MG63 (cell line): ENCODE results near the gene KCNN4. TPM values are rescaled to one million over a fixed set of nuclear protein-coding genes. Genes with fewer than 3 reads are reported as not detected.
"Not testable (repeated sequence)": the region's sequence is repeated elsewhere in the genome, so short reads cannot be mapped to it uniquely, and the experiment has no call there.

Experiments used
- DNase-seq: peaks from one replicate; pipeline ENCODE4 v3.0.0-alpha.2; 2020
- H3K27me3 ChIP-seq: fragments of 250-450 bp; sonication (Bioruptor Pico); 2 replicates; pipeline ENCODE4 v1.5.1; 2020; ENCODE audit warnings: mild to moderate bottlenecking, moderate library complexity
- H3K36me3 ChIP-seq: fragments of 250-450 bp; sonication (Bioruptor Pico); 2 replicates; pipeline ENCODE4 v1.5.1; 2020; ENCODE audit warnings: mild to moderate bottlenecking, moderate library complexity
- H3K4me3 ChIP-seq: fragments of 250-450 bp; sonication (Bioruptor Pico); 2 replicates; pipeline ENCODE4 v1.5.1; 2020; ENCODE audit warnings: mild to moderate bottlenecking, moderate library complexity
- H3K9me3 ChIP-seq: fragments of 250-450 bp; sonication (Bioruptor Pico); 2 replicates; pipeline ENCODE4 v1.5.1; 2020; ENCODE audit warnings: mild to moderate bottlenecking, moderate library complexity
- total RNA-seq: library from RNA; depleted of rRNA; stranded (reverse); fragments of >200 nt; shearing (Covaris generic); gene quantifications from 2 replicates; pipeline ENCODE4 v1.2.3, GENCODE V29; 2014; ENCODE audit warnings: low replicate concordance; rRNA removed

KCNN4 gene
- total RNA-seq, result 5.0 and 6.1 TPM in 2 replicates

GRCh38 chr19:43780706-43781525, at the start of gene KCNN4:
TSS of gene KCNN4 (minus strand) at chr19:43780973. CDS start at chr19:43780861, 112 bp downstream.
- peak within 1 kb of the TSS; percentile 40 for H3K4me3 ChIP-seq
- H3K27me3 ChIP-seq, result no peaks in the 10 kb centered on the region
- no peaks in the 10 kb centered on the region for H3K9me3 ChIP-seq
- no peaks in the 10 kb centered on the region for H3K36me3 ChIP-seq
- peak; percentile 62 for DNase-seq

GRCh38 chr19:43826787-43827754, 46.3 kb upstream of the KCNN4 start, which contains the start of gene ZNF283:
TSS of gene ZNF283 (plus strand) at chr19:43827321. CDS start at chr19:43833505, 6,184 bp downstream.
- peaks cover 35% of the 10 kb centered on the region for H3K36me3 ChIP-seq
- peaks cover 16% of the 10 kb centered on the region for H3K9me3 ChIP-seq
- H3K27me3 ChIP-seq, result no peaks in the 10 kb centered on the region
- DNase-seq, result peak; percentile 88
- H3K4me3 ChIP-seq, result peak within 1 kb of the TSS; percentile 59

- Histone ChIP-seq H3K36me3 (peaks cover 19% of the 10 kb centered on the region), H3K9me3 (peaks cover 19% of the 10 kb centered on the region)
- H3K4me3 ChIP-seq, H3K27me3 ChIP-seq, DNase-seq: not testable (repeated sequence)
Observed at GRCh38 chr19:43824572-43824971, 43.8 kb upstream of the KCNN4 start.

GRCh38 chr19:43823856-43824255, 43.1 kb upstream of the KCNN4 start:
- peaks cover 12% of the 10 kb centered on the region for H3K36me3 ChIP-seq
- DNase-seq, H3K4me3 ChIP-seq, H3K27me3 ChIP-seq: not testable (repeated sequence)
- peaks cover 19% of the 10 kb centered on the region for H3K9me3 ChIP-seq

- Histone ChIP-seq H3K4me3 (no peak overlapping the region), H3K27me3 (no peaks in the 10 kb centered on the region), H3K9me3 (peaks cover 7% of the 10 kb centered on the region), H3K36me3 (no peaks in the 10 kb centered on the region)
- DNase-seq, result no peak
Observed at GRCh38 chr19:43820884-43821215, 40.1 kb upstream of the KCNN4 start.

GRCh38 chr19:43820098-43820883, 39.5 kb upstream of the KCNN4 start:
- no peaks in the 10 kb centered on the region for H3K27me3 ChIP-seq
- H3K4me3 ChIP-seq, result no peak overlapping the region
- H3K9me3 ChIP-seq, result peaks cover 7% of the 10 kb centered on the region
- H3K36me3 ChIP-seq, result no peaks in the 10 kb centered on the region
- no peak for DNase-seq

- H3K27me3 ChIP-seq, result no peaks in the 10 kb centered on the region; the same call in 1 of the 2 replicates
- H3K36me3 ChIP-seq, result no peaks in the 10 kb centered on the region
- H3K4me3 ChIP-seq, result no peak overlapping the region
- H3K9me3 ChIP-seq, result peaks cover 7% of the 10 kb centered on the region
- DNase-seq, result no peak
Observed at GRCh38 chr19:43818500-43818899, 37.7 kb upstream of the KCNN4 start.

- H3K9me3 ChIP-seq, H3K27me3 ChIP-seq, H3K4me3 ChIP-seq, H3K36me3 ChIP-seq, DNase-seq: not testable (repeated sequence)
Observed at GRCh38 chr19:43817454-43817853, 36.7 kb upstream of the KCNN4 start.

- Histone ChIP-seq H3K36me3 (no peaks in the 10 kb centered on the region), H3K4me3 (no peak overlapping the region)
- no peak for DNase-seq
Observed at GRCh38 chr19:43814663-43815352, 34.0 kb upstream of the KCNN4 start.

GRCh38 chr19:43812688-43813087, 31.9 kb upstream of the KCNN4 start:
- DNase-seq, result no peak
- H3K9me3 ChIP-seq, result no peaks in the 10 kb centered on the region; the same call in 1 of the 2 replicates
- peaks cover 3% of the 10 kb centered on the region for H3K27me3 ChIP-seq
- H3K4me3 ChIP-seq, result no peak overlapping the region
- no peaks in the 10 kb centered on the region for H3K36me3 ChIP-seq

More at GRCh38 chr19:43814663-43815352, 34.0 kb upstream of the KCNN4 start:
- H3K27me3 ChIP-seq, result peaks cover 3% of the 10 kb centered on the region
- no peaks in the 10 kb centered on the region; the same call in 1 of the 2 replicates for H3K9me3 ChIP-seq

- DNase-seq, result no peak
- Histone ChIP-seq H3K36me3 (no peaks in the 10 kb centered on the region), H3K27me3 (peaks cover 3% of the 10 kb centered on the region), H3K4me3 (no peak overlapping the region), H3K9me3 (no peaks in the 10 kb centered on the region)
Observed at GRCh38 chr19:43812259-43812658, 31.5 kb upstream of the KCNN4 start.

GRCh38 chr19:43811837-43812236, 31.1 kb upstream of the KCNN4 start:
- Histone ChIP-seq H3K27me3 (peaks cover 3% of the 10 kb centered on the region), H3K36me3 (no peaks in the 10 kb centered on the region), H3K9me3 (no peaks in the 10 kb centered on the region), H3K4me3 (no peak overlapping the region)
- DNase-seq, result no peak

GRCh38 chr19:43809762-43810696, 29.3 kb upstream of the KCNN4 start:
- Histone ChIP-seq H3K4me3 (no peak overlapping the region), H3K27me3 (peaks cover 3% of the 10 kb centered on the region), H3K36me3 (no peaks in the 10 kb centered on the region), H3K9me3 (no peaks in the 10 kb centered on the region)
- DNase-seq, result no peak

GRCh38 chr19:43807651-43808050, 26.9 kb upstream of the KCNN4 start:
- DNase-seq, result no peak
- Histone ChIP-seq H3K27me3 (peaks cover 3% of the 10 kb centered on the region; the same call in 1 of the 2 replicates), H3K4me3 (no peak overlapping the region), H3K36me3 (no peaks in the 10 kb centered on the region), H3K9me3 (no peaks in the 10 kb centered on the region)

GRCh38 chr19:43806848-43807247, 26.1 kb upstream of the KCNN4 start:
- Histone ChIP-seq H3K27me3 (no peaks in the 10 kb centered on the region), H3K36me3 (no peaks in the 10 kb centered on the region), H3K9me3 (no peaks in the 10 kb centered on the region), H3K4me3 (no peak overlapping the region)
- no peak for DNase-seq
